Measurements from ENCODE around the gene SDF4.

GRCh38 chr1:1274931-1275431, 43.2 kb upstream of the SDF4 start:
- TF ChIP-seq CTCF (conservative IDR thresholded peaks at IDR 0.05 in 1 of 2, IDR thresholded peaks at IDR 0.05 in 1 of 2; ENCODE audit: extremely low read depth in 1 of 2, insufficient read depth in 1 of 2, low read depth in 1 of 2, low read length in 2 of 2) (no peak), EZH2 (IDR thresholded peaks at IDR 0.05; ENCODE audit: borderline replicate concordance, low read length) (no peak)
